H1 (cell line): ENCODE results near the gene SIGLEC10. TPM values are rescaled to one million over a fixed set of nuclear protein-coding genes. Genes with fewer than 3 reads are reported as not detected.

ENCODE experiments used
- CTCF ChIA-PET: fragments of 300-600 bp; sonication (Branson Sonifier 250); formaldehyde crosslinking; loops from one replicate; lab custom pipeline; 2021; ENCODE audit not compliant: partially characterized antibody; lab: Charles Lee
- POLR2A ChIA-PET: fragments of 300-600 bp; sonication (Branson Sonifier 250); formaldehyde crosslinking; loops from one replicate; lab custom pipeline; 2021; ENCODE audit warnings: inconsistent platforms; ENCODE audit not compliant: partially characterized antibody; lab: Charles Lee
- DNase-seq, 2 experiments: peaks; one replicate each; pipeline versions ENCODE4 v3.0.0 to v3.0.0-alpha.2; 2010 to 2022; ENCODE audit warnings: low spot score in 2 of 2, low read depth in 1 of 2, mixed read lengths in 1 of 2
- FAIRE-seq: peaks from 2 replicates; lab custom pipeline; 2011; peaks lifted over from hg19 to GRCh38; lab: Jason Lieb, UNC
- H2AFZ ChIP-seq: 2 replicates; pipeline ENCODE4 v1.8.1; 2012; ENCODE audit warnings: low read length, inconsistent platforms
- H2AK5ac ChIP-seq: 2 replicates; pipeline ENCODE4 v1.6.1; 2013; ENCODE audit warnings: low read depth, low read length
- H2BK120ac ChIP-seq: replicated peaks from 2 replicates; pipeline ENCODE3; 2013; ENCODE audit warnings: low read depth, low read length, inconsistent platforms
- H2BK12ac ChIP-seq: 2 replicates; pipeline ENCODE4 v1.6.1; 2013; ENCODE audit warnings: low read depth, low read length
- H2BK15ac ChIP-seq: 2 replicates; pipeline ENCODE4 v1.6.1; 2013; ENCODE audit warnings: low read length
- H2BK20ac ChIP-seq: 2 replicates; pipeline ENCODE4 v1.6.1; 2013; ENCODE audit warnings: low read length
- H2BK5ac ChIP-seq: 2 replicates; pipeline ENCODE4 v1.6.1; 2013; ENCODE audit warnings: low read depth, low read length
- H3K14ac ChIP-seq: 2 replicates; pipeline ENCODE4 v1.6.1; 2013; ENCODE audit warnings: inconsistent platforms; ENCODE audit not compliant: insufficient read length
- H3K18ac ChIP-seq: 2 replicates; pipeline ENCODE4 v1.6.1; 2013; ENCODE audit warnings: low read length; ENCODE audit errors: extremely low read depth
- H3K23ac ChIP-seq: 2 replicates; pipeline ENCODE4 v1.6.1; 2013; ENCODE audit warnings: inconsistent platforms; ENCODE audit not compliant: insufficient read length
- H3K23me2 ChIP-seq: 2 replicates; pipeline ENCODE4 v1.6.1; 2013; ENCODE audit warnings: low read depth, low read length
- H3K27ac ChIP-seq: 2 replicates; pipeline ENCODE4 v1.6.1; 2011; ENCODE audit warnings: low read depth, low read length, inconsistent platforms
- H3K27me3 ChIP-seq, 4 experiments: replicated peaks in 1 of 4; 1 replicate in 1 of 4; 2 replicates in 3 of 4; pipeline versions ENCODE4 v1.6.1 to v1.8.1; 2011 to 2013; ENCODE audit warnings: low read length in 3 of 4, mild to moderate bottlenecking in 3 of 4, inconsistent platforms in 2 of 4, mixed read lengths in 2 of 4, moderate library complexity in 1 of 4; ENCODE audit not compliant: control insufficient read depth in 3 of 4, insufficient read depth in 3 of 4; ENCODE audit errors: extremely low read depth in 1 of 4
- H3K36me3 ChIP-seq, 4 experiments: 2 replicates each; pipeline versions ENCODE4 v1.6.1 to v1.8.1; 2011 to 2013; ENCODE audit warnings: mild to moderate bottlenecking in 4 of 4, low read length in 3 of 4, moderate library complexity in 2 of 4, control low read depth in 1 of 4, inconsistent platforms in 1 of 4; ENCODE audit not compliant: insufficient read depth in 4 of 4, control insufficient read depth in 2 of 4
- H3K4ac ChIP-seq: replicated peaks from 2 replicates; pipeline ENCODE3; 2013; ENCODE audit warnings: low read length, low read depth, mixed read lengths, inconsistent platforms; ENCODE audit not compliant: insufficient read length
- H3K4me1 ChIP-seq, 4 experiments: replicated peaks in 1 of 4; 1 replicate in 1 of 4; 2 replicates in 3 of 4; pipeline versions ENCODE4 v1.6.1 to v1.8.1; 2011 to 2013; ENCODE audit warnings: low read length in 3 of 4, inconsistent platforms in 2 of 4, mixed read lengths in 1 of 4; ENCODE audit not compliant: insufficient read depth in 4 of 4, control insufficient read depth in 3 of 4
- H3K4me2 ChIP-seq, 2 experiments: 2 replicates each; pipeline versions ENCODE4 v1.6.1 to v1.8.1; 2011 to 2013; ENCODE audit warnings: low read depth in 2 of 2, low read length in 2 of 2, control low read depth in 1 of 2, inconsistent platforms in 1 of 2, mild to moderate bottlenecking in 1 of 2; ENCODE audit not compliant: insufficient read depth in 1 of 2
- H3K4me3 ChIP-seq, 4 experiments: fragments of 200-600, 300-600 bp in 1 of 4; sonication (generic), shearing (Covaris generic), sonication (Bioruptor Twin) in 1 of 4; 2 replicates each; pipeline versions ENCODE4 v1.5.1 to v1.8.1; 2011 to 2016; ENCODE audit warnings: low read length in 4 of 4, low read depth in 3 of 4, control low read depth in 2 of 4, inconsistent platforms in 2 of 4, mild to moderate bottlenecking in 2 of 4, mixed read lengths in 1 of 4, moderate library complexity in 1 of 4; ENCODE audit not compliant: insufficient read depth in 2 of 4; ENCODE audit errors: extremely low read depth in 1 of 4
- H3K56ac ChIP-seq: replicated peaks from 2 replicates; pipeline ENCODE3; 2013; ENCODE audit warnings: low read depth, mild to moderate bottlenecking, mixed read lengths, low read length, inconsistent platforms; ENCODE audit not compliant: insufficient read length
- H3K79me1 ChIP-seq: 2 replicates; pipeline ENCODE4 v1.6.1; 2013; ENCODE audit warnings: low read depth, low read length, control low read depth
- H3K79me2 ChIP-seq, 2 experiments: 2 replicates each; pipeline versions ENCODE4 v1.6.1 to v1.8.1; 2012 to 2013; ENCODE audit warnings: low read length in 2 of 2, mild to moderate bottlenecking in 2 of 2, inconsistent platforms in 1 of 2; ENCODE audit not compliant: insufficient read depth in 2 of 2, control insufficient read depth in 1 of 2
- H3K9ac ChIP-seq, 4 experiments: replicated peaks in 1 of 4; 1 replicate in 1 of 4; 2 replicates in 3 of 4; pipeline versions ENCODE4 v1.6.1 to v1.8.1; 2011 to 2013; ENCODE audit warnings: low read depth in 3 of 4, low read length in 3 of 4, control low read depth in 2 of 4, mild to moderate bottlenecking in 2 of 4, moderate library complexity in 2 of 4, inconsistent platforms in 1 of 4; ENCODE audit errors: extremely low read depth in 1 of 4
- H3K9me3 ChIP-seq, 2 experiments: 2 replicates each; pipeline versions ENCODE4 v1.6.1 to v1.8.1; 2012 to 2013; ENCODE audit warnings: mild to moderate bottlenecking in 2 of 2, moderate library complexity in 2 of 2, control low read depth in 1 of 2, inconsistent platforms in 1 of 2, low read depth in 1 of 2, low read length in 1 of 2, mixed read lengths in 1 of 2; ENCODE audit not compliant: insufficient read depth in 2 of 2
- H4K20me1 ChIP-seq, 2 experiments: replicated peaks in 1 of 2; 2 replicates each; pipeline versions ENCODE3 to v1.8.1; 2011 to 2013; ENCODE audit warnings: inconsistent platforms in 2 of 2, low read length in 2 of 2, mild to moderate bottlenecking in 1 of 2; ENCODE audit not compliant: insufficient read depth in 2 of 2, control insufficient read depth in 1 of 2
- H4K5ac ChIP-seq: 2 replicates; pipeline ENCODE4 v1.6.1; 2013; ENCODE audit warnings: low read length, low read depth, mixed read lengths, inconsistent platforms; ENCODE audit not compliant: insufficient read length
- H4K8ac ChIP-seq: 2 replicates; pipeline ENCODE4 v1.8.0; 2013; ENCODE audit warnings: mild to moderate bottlenecking, moderate library complexity, low read length, inconsistent platforms; ENCODE audit not compliant: insufficient read depth; ENCODE audit errors: extremely low read depth
- H4K91ac ChIP-seq: replicated peaks from 2 replicates; pipeline ENCODE3; 2013; ENCODE audit warnings: low read length, mixed read lengths, inconsistent platforms; ENCODE audit not compliant: insufficient read length
- EP300 ChIP-seq, 2 experiments: IDR thresholded peaks; 1 replicate in 1 of 2; 2 replicates in 1 of 2; pipeline ENCODE4 v1.6.1; 2011 to 2012; ENCODE audit warnings: low read depth in 2 of 2, low read length in 2 of 2, mild to moderate bottlenecking in 2 of 2, borderline replicate concordance in 1 of 2, inconsistent platforms in 1 of 2, moderate library complexity in 1 of 2
- HDAC6 ChIP-seq: IDR thresholded peaks from one replicate; pipeline ENCODE4 v1.7.1; 2012; ENCODE audit warnings: low read depth, mild to moderate bottlenecking, inconsistent platforms, low read length, moderate library complexity
- NRF1 ChIP-seq: IDR thresholded peaks from 2 replicates; pipeline ENCODE4 v1.6.1; 2011; ENCODE audit warnings: mild to moderate bottlenecking, low read depth, low read length, improper control_type of control experiment
- PHF8 ChIP-seq: fragments of 200-600 bp; sonication (generic); conservative IDR thresholded peaks from 2 replicates; pipeline ENCODE4 v1.7.1; 2012; ENCODE audit warnings: low read depth, mild to moderate bottlenecking, inconsistent platforms, low read length, moderate library complexity
- RFX5 ChIP-seq: IDR thresholded peaks from 2 replicates; pipeline ENCODE4 v1.6.1; 2011; ENCODE audit warnings: low read depth, low read length, improper control_type of control experiment, borderline replicate concordance
- RXRA ChIP-seq: IDR thresholded peaks from 2 replicates; pipeline ENCODE4 v1.6.1; 2011; ENCODE audit warnings: low read depth, mild to moderate bottlenecking, low read length, moderate library complexity; ENCODE audit not compliant: insufficient read depth
- SAP30 ChIP-seq: fragments of 300-600 bp; sonication (generic); IDR thresholded peaks from 2 replicates; pipeline ENCODE4 v1.7.1; 2012; ENCODE audit warnings: low read length, moderate library complexity, mild to moderate bottlenecking, inconsistent platforms; ENCODE audit not compliant: insufficient read depth, insufficient replicate concordance
- TEAD4 ChIP-seq: IDR thresholded peaks from 2 replicates; pipeline ENCODE4 v1.6.1; 2012; ENCODE audit warnings: low read depth, low read length, inconsistent platforms, mixed read lengths
- YY1 ChIP-seq: IDR thresholded peaks from 2 replicates; pipeline ENCODE4 v1.6.1; 2011; ENCODE audit warnings: low read depth, mild to moderate bottlenecking, low read length
- WGBS, 2 experiments: shearing (Covaris generic) in 1 of 2; methylation state at CpG; one replicate each; pipeline versions ENCODE4 v1.1.6 to v1.1.7; 2013 to 2015; ENCODE audit warnings: low lambda C conversion rate in 2 of 2, mixed read lengths in 2 of 2, inconsistent platforms in 1 of 2, low coverage in 1 of 2, missing lambda C conversion rate in 1 of 2; ENCODE audit not compliant: insufficient replicate concordance in 2 of 2, insufficient coverage in 1 of 2, insufficient read length in 1 of 2; ENCODE audit errors: extremely low coverage in 1 of 2, missing lambda C conversion rate in 1 of 2; 5-methylcytosine and 5-hydroxymethylcytosine counted together
- polyA plus RNA-seq, 7 experiments: library from polyadenylated mRNA; depleted of rRNA in 3 of 7; stranded (reverse) in 5 of 7; unstranded in 2 of 7; fragments of >200 nt in 5 of 7; fragments of 200-250 nt in 2 of 7; gene quantifications; 1 replicate in 5 of 7; 2 replicates in 1 of 7; 4 replicates in 1 of 7; pipeline versions ENCODE4 v1.2.1 to v1.2.3, GENCODE V29; 2011 to 2013; ENCODE audit warnings: missing spikeins in 2 of 7, mixed read lengths in 2 of 7
- total RNA-seq: library from RNA; stranded (reverse); fragmentation: NEBNext Ultra II Directional; extraction: Animal tissue kit (Norgen Biotek cat#: 25700); gene quantifications from 2 replicates; pipeline ENCODE4 v1.2.1, GENCODE V29; 2021
- TF ChIP-seq, protein P1 (sequence below): IDR thresholded peaks from 2 replicates; pipeline ENCODE4 v1.6.1; 2011; ENCODE audit warnings: low read length, improper control_type of control experiment
- TF ChIP-seq, protein P2 (sequence below): IDR thresholded peaks from 2 replicates; pipeline ENCODE4 v1.6.1; 2012; ENCODE audit warnings: inconsistent platforms

Gene SIGLEC10
- total and polyA plus RNA-seq, 2 of the 8 experiments (the other 6 are each of a cell fraction or from before 2014, with no cell fraction given), result 0.06 TPM; not detected in 1

- Histone ChIP-seq H2BK120ac (no peak within 1 kb of the TSS), H3K4me3 (peak within 1 kb of the TSS; percentile 81 to 97 (median 90)), H3K23me2 (peaks cover 18% of the 10 kb centered on the region), H3K9ac (peak within 1 kb of the TSS; percentile 68 to 72 (median 68)), H2AK5ac (no peak within 1 kb of the TSS), H4K20me1 (no peaks in the 10 kb centered on the region), H4K8ac (peak within 1 kb of the TSS; percentile 63), H3K4ac (peak within 1 kb of the TSS; percentile 89), H2BK15ac (0 out of 2 replicates have a peak within 1 kb of the TSS, but pooled peaks have one; percentile 46), H3K27ac (0 out of 2 replicates have a peak within 1 kb of the TSS, but pooled peaks have one; percentile 0), H2BK20ac (no peak within 1 kb of the TSS), H2AFZ (peak within 1 kb of the TSS; percentile 89), H3K79me2 (no peaks in the 10 kb centered on the region), H3K4me2 (peak within 1 kb of the TSS; percentile 87 to 97), H3K56ac (peak within 1 kb of the TSS; percentile 79), H2BK12ac (peak within 1 kb of the TSS; percentile 18; the same call in 1 of the 2 replicates), H3K4me1 (peaks cover 2 to 18% (median 11%) of the 10 kb centered on the region in 4 experiments), H3K23ac (no peak within 1 kb of the TSS), H2BK5ac (peak within 1 kb of the TSS; percentile 91), H3K18ac (peak within 1 kb of the TSS; percentile 96), H3K9me3 (no peaks in the 10 kb centered on the region), H3K36me3 (no peaks in the 10 kb centered on the region), H3K79me1 (no peaks in the 10 kb centered on the region), H3K27me3 (no peaks in the 10 kb centered on the region), H3K14ac (peak within 1 kb of the TSS; percentile 74), H4K91ac (peak within 1 kb of the TSS; percentile 100), H4K5ac (peak within 1 kb of the TSS; percentile 93)
- ChIA-PET CTCF (interaction anchor here (0.8 to 3.5 kb wide), 7 partner anchors 23 to 55 kb away, joined by 3 to 14 read pairs (median 4); no protein-coding TSS in a partner anchor), POLR2A (interaction anchor here (0.8 to 2.9 kb wide), 6 partner anchors 17 to 208 kb away, joined by 3 to 13 read pairs (median 4); partner anchors contain the start of gene VSIG10L)
- no peak for FAIRE-seq
- no peak for DNase-seq
- 6% methylated on average over 13 of the region's 27 CpGs; no CpG with 5 or more reads in 1 of the 2 experiments for WGBS, 2 experiments
- TF ChIP-seq PHF8 (0 out of 2 replicates have a peak, but pooled peaks have one; percentile 40), EP300 (IDR thresholded peaks at IDR 0.05; ENCODE audit: borderline replicate concordance in 1 of 2, low read depth in 2 of 2, low read length in 2 of 2) (no peak), YY1 (peak; percentile 79; the same call in 1 of the 2 replicates), NRF1 (no peak), RXRA (no peak), RFX5 (no peak), HDAC6 (no peak), TEAD4 (no peak), SAP30 (peak; percentile 91)
- TF ChIP-seq, protein P1, sequence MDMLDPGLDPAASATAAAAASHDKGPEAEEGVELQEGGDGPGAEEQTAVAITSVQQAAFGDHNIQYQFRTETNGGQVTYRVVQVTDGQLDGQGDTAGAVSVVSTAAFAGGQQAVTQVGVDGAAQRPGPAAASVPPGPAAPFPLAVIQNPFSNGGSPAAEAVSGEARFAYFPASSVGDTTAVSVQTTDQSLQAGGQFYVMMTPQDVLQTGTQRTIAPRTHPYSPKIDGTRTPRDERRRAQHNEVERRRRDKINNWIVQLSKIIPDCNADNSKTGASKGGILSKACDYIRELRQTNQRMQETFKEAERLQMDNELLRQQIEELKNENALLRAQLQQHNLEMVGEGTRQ, result no peak
- TF ChIP-seq, protein P2, sequence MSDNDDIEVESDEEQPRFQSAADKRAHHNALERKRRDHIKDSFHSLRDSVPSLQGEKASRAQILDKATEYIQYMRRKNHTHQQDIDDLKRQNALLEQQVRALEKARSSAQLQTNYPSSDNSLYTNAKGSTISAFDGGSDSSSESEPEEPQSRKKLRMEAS, result peak; percentile 90
Observed at GRCh38 chr19:51365965-51366388, 51.5 kb downstream of the SIGLEC10 start, which contains the start of gene ETFB. Gene ETFB (minus strand): TSS chr19:51366388. CDS start chr19:51366326, 62 bp downstream.
